ENCODE results near the gene CCNK.
A peak's percentile ranks its signal among the peaks of the same experiment; 100 is the strongest.

Gene CCNK

DNA sequence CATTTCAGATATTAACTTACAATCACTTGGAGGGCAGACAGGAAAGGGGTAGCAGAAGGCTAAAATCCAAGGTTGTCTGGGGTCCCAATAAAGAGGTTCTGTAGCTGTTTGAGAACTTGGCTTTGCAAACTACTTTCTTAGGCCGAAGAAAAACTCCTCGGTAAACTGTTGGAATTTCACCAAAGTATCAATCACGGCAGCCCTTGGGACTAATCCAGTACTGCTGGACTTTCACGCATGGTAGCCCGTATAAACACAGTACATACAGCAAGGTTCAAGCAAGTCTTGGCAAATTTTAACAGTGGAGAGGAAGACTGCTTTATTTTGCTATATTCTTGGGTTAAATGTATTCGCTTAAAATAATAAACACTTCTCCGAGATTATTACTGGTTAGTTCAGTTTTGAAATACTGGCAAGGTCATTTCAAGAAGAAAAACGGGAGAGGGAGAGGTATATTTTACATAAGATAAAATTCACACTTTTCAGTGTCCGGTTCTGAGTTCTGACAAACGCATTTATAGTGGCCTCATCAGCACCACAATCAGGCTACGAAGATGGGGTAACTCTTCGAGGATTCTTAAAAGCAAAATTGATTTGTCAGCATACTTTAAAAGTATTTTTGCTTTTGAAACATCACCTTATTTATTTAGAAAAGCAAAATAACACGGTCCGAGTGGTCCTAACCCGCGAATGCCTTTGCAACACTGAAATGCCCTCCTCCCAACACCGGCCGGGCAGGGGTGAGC is 1.9 kb upstream of the CCNK start:
- Histone ChIP-seq H3K27ac (peak overlapping the region; percentile 5; the same call in 1 of the 2 replicates), H3K36me3 (ENCODE audit: insufficient read depth, low read length) (no peaks in the 10 kb centered on the region), H3K4me3 (peak overlapping the region; percentile 93), H3K9ac (ENCODE audit: insufficient read length) (peak overlapping the region; percentile 83), H3K9me3 (ENCODE audit: low read depth, low read length) (no peaks in the 10 kb centered on the region)
- TF ChIP-seq POLR2AphosphoS5 (IDR thresholded peaks at IDR 0.05; ENCODE audit: borderline replicate concordance, low read depth, low read length), result no peak
- no peak for TF ChIP-seq EZH2 (IDR thresholded peaks at IDR 0.05)
- TF ChIP-seq FOXP2 (optimal IDR thresholded peaks at IDR 0.05; ENCODE audit: control extremely low read depth, extremely low read length, insufficient read depth), result no peak
- DNase-seq (ENCODE audit: low read depth, low spot score), result no peak

DNA sequence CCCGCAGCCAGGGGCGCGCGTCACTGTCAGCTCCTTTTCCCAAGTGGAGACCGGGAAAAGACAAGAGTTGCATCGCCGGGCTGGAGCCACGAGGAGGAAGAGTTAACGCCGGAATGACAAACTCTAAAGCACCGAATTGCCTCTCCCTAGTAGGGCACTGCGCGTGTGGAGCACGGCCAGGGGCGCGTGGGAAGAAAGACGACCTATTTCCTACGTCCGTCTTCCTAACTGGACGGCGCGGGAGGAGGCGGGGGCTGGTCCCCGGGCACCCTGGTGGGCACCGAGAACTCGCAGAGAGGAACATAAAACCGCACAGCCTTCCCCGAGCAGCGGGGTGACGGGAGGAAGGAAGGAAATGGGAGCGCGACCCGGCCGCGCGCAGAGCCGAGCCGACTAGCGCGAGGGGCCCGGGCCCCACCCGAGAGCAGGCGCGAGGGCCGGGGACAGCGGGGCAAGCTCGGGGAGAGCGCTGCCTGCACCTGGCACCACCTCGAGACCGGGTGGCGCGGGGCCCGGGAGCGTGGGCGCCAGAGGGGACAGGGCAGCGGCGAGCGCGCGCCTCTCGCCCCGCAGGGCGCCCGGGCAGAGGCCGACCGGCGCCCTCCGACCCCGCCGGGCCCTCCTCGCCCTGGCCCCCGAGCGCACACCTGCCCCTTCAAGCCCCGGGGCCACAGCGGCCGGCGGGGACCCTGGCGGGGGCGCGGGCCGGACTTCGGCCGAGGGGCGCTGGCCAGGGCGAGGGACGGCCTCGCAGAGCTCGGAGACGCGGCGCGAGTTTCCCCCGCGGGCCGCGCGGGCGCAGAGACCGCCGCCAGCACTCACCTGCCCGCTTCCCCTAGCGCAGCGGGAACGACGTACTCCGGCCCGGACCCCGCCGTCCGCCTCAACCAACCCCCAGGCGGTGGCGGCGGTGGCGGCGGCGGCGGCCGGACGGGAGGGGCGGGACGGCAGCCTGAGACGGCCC is 1.0 kb upstream of the CCNK start, which contains the start of gene SETD3:
Gene SETD3, minus strand, starts transcription at position 954 of the 964 bp plus-strand sequence. CDS start 15,054 bp downstream, outside the sequence.
- H3K36me3 ChIP-seq (ENCODE audit: insufficient read depth, low read length), result no peaks in the 10 kb centered on the region
- peak within 1 kb of the TSS; percentile 77 for H3K27ac ChIP-seq
- no peaks in the 10 kb centered on the region for H3K9me3 ChIP-seq (ENCODE audit: low read depth, low read length)
- no peak for TF ChIP-seq EZH2 (IDR thresholded peaks at IDR 0.05)
- 0 out of 2 replicates have a peak, but pooled peaks have one; percentile 21 for TF ChIP-seq POLR2AphosphoS5 (IDR thresholded peaks at IDR 0.05; ENCODE audit: borderline replicate concordance, low read depth, low read length)
- no peak for DNase-seq (ENCODE audit: low read depth, low spot score)
- H3K4me3 ChIP-seq, result peak within 1 kb of the TSS; percentile 93
- H3K9ac ChIP-seq (ENCODE audit: insufficient read length), result peak within 1 kb of the TSS; percentile 94

DNA sequence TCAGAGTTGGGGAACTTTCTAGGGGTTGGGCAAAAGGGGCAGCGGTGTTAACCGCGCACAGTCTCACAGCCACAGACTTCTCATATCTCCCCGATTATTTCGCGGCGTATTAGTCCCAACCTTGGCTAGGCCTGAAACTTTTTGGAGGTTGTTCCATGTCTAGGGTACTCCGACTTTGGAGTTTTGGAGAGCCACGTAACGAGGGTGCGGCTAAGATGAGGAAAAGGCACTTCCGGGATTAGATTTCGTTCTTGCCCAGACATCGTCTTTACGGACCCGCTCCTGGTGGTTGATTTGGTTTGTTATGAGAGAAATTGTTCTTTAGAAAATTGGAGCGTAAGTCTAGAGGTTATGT is 513 bp downstream of the CCNK start:
- Histone ChIP-seq H3K4me3 (peak overlapping the region; percentile 93), H3K9me3 (ENCODE audit: low read depth, low read length) (no peaks in the 10 kb centered on the region), H3K9ac (ENCODE audit: insufficient read length) (peak overlapping the region; percentile 94), H3K27ac (peak overlapping the region; percentile 77), H3K36me3 (ENCODE audit: insufficient read depth, low read length) (no peaks in the 10 kb centered on the region)
- DNase-seq (ENCODE audit: low read depth, low spot score), result no peak
- TF ChIP-seq FOXP2 (optimal IDR thresholded peaks at IDR 0.05; ENCODE audit: control extremely low read depth, extremely low read length, insufficient read depth), result no peak
- TF ChIP-seq EZH2 (IDR thresholded peaks at IDR 0.05), result no peak
- no peak for TF ChIP-seq POLR2AphosphoS5 (IDR thresholded peaks at IDR 0.05; ENCODE audit: borderline replicate concordance, low read depth, low read length)

- H3K27ac ChIP-seq, result no peak overlapping the region
- TF ChIP-seq POLR2AphosphoS5 (IDR thresholded peaks at IDR 0.05; ENCODE audit: borderline replicate concordance, low read depth, low read length) (no peak), EZH2 (IDR thresholded peaks at IDR 0.05) (no peak), FOXP2 (optimal IDR thresholded peaks at IDR 0.05; ENCODE audit: control extremely low read depth, extremely low read length, insufficient read depth) (no peak)
- no peak overlapping the region for H3K4me3 ChIP-seq
- H3K9ac ChIP-seq (ENCODE audit: insufficient read length), result no peak overlapping the region
- H3K9me3 ChIP-seq (ENCODE audit: low read depth, low read length), result no peaks in the 10 kb centered on the region
- no peaks in the 10 kb centered on the region for H3K36me3 ChIP-seq (ENCODE audit: insufficient read depth, low read length)
- DNase-seq (ENCODE audit: low read depth, low spot score), result no peak
These were observed 2.9 kb downstream of the CCNK start for GRCh38 chr14:99484106-99484505.

DNA sequence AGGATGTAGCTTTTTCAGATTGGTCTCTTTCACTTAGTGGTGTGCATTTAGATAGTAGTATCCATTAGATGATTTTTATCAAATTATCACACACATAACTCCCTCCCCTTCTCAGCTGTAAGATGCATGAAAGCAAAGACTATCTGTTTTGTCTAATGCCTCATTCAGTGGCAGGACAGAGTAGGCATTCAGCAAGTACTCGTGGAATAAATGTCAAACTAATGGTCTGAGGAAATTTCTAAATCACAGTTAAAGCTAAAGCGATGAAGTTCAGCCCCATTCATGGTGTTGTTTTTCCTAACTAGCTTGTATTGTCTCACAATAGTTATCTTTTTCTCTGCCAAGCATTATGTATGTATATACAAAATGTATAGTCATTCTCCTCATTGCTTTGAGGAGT is 16.1 kb downstream of the CCNK start:
- peaks cover 84% of the 10 kb centered on the region for H3K36me3 ChIP-seq (ENCODE audit: insufficient read depth, low read length)
- no peak overlapping the region for H3K9ac ChIP-seq (ENCODE audit: insufficient read length)
- no peak for DNase-seq (ENCODE audit: low read depth, low spot score)
- no peak overlapping the region for H3K27ac ChIP-seq
- no peaks in the 10 kb centered on the region for H3K9me3 ChIP-seq (ENCODE audit: low read depth, low read length)
- no peak for TF ChIP-seq POLR2AphosphoS5 (IDR thresholded peaks at IDR 0.05; ENCODE audit: borderline replicate concordance, low read depth, low read length)
- no peak for TF ChIP-seq FOXP2 (optimal IDR thresholded peaks at IDR 0.05; ENCODE audit: control extremely low read depth, extremely low read length, insufficient read depth)
- no peak for TF ChIP-seq EZH2 (IDR thresholded peaks at IDR 0.05)
- no peak overlapping the region for H3K4me3 ChIP-seq

- Histone ChIP-seq H3K4me3 (no peak overlapping the region), H3K9ac (ENCODE audit: insufficient read length) (no peak overlapping the region), H3K27ac (no peak overlapping the region), H3K9me3 (ENCODE audit: low read depth, low read length) (no peaks in the 10 kb centered on the region), H3K36me3 (ENCODE audit: insufficient read depth, low read length) (peaks cover 84% of the 10 kb centered on the region)
- TF ChIP-seq FOXP2 (optimal IDR thresholded peaks at IDR 0.05; ENCODE audit: control extremely low read depth, extremely low read length, insufficient read depth) (no peak), EZH2 (IDR thresholded peaks at IDR 0.05) (no peak), POLR2AphosphoS5 (IDR thresholded peaks at IDR 0.05; ENCODE audit: borderline replicate concordance, low read depth, low read length) (no peak)
- DNase-seq (ENCODE audit: low read depth, low spot score), result no peak
These were observed 16.7 kb downstream of the CCNK start for GRCh38 chr14:99497894-99498293.

GRCh38 chr14:99502989-99503421 is 21.8 kb downstream of the CCNK start:
- no peak overlapping the region for H3K4me3 ChIP-seq
- no peak overlapping the region for H3K27ac ChIP-seq
- no peaks in the 10 kb centered on the region for H3K9me3 ChIP-seq (ENCODE audit: low read depth, low read length)
- H3K36me3 ChIP-seq (ENCODE audit: insufficient read depth, low read length), result peaks cover 88% of the 10 kb centered on the region
- no peak overlapping the region for H3K9ac ChIP-seq (ENCODE audit: insufficient read length)
- no peak for TF ChIP-seq FOXP2 (optimal IDR thresholded peaks at IDR 0.05; ENCODE audit: control extremely low read depth, extremely low read length, insufficient read depth)
- no peak for TF ChIP-seq POLR2AphosphoS5 (IDR thresholded peaks at IDR 0.05; ENCODE audit: borderline replicate concordance, low read depth, low read length)
- TF ChIP-seq EZH2 (IDR thresholded peaks at IDR 0.05), result no peak
- no peak for DNase-seq (ENCODE audit: low read depth, low spot score)

- no peak overlapping the region for H3K27ac ChIP-seq
- peaks cover 95% of the 10 kb centered on the region for H3K36me3 ChIP-seq (ENCODE audit: insufficient read depth, low read length)
- no peak overlapping the region for H3K4me3 ChIP-seq
- H3K9ac ChIP-seq (ENCODE audit: insufficient read length), result no peak overlapping the region
- no peak for TF ChIP-seq POLR2AphosphoS5 (IDR thresholded peaks at IDR 0.05; ENCODE audit: borderline replicate concordance, low read depth, low read length)
- no peak for TF ChIP-seq FOXP2 (optimal IDR thresholded peaks at IDR 0.05; ENCODE audit: control extremely low read depth, extremely low read length, insufficient read depth)
- no peak for TF ChIP-seq EZH2 (IDR thresholded peaks at IDR 0.05)
- no peaks in the 10 kb centered on the region for H3K9me3 ChIP-seq (ENCODE audit: low read depth, low read length)
- DNase-seq (ENCODE audit: low read depth, low spot score), result no peak
These were observed 22.7 kb downstream of the CCNK start for GRCh38 chr14:99503848-99504453.
